Measurements from ENCODE around the gene PROM2.

Gene PROM2

GRCh38 chr2:95303191-95303919 lies 29.1 kb downstream of the PROM2 start:
- DNase-seq (ENCODE audit: extremely low read depth, low read depth) = no peak
- TF ChIP-seq, protein P1, sequence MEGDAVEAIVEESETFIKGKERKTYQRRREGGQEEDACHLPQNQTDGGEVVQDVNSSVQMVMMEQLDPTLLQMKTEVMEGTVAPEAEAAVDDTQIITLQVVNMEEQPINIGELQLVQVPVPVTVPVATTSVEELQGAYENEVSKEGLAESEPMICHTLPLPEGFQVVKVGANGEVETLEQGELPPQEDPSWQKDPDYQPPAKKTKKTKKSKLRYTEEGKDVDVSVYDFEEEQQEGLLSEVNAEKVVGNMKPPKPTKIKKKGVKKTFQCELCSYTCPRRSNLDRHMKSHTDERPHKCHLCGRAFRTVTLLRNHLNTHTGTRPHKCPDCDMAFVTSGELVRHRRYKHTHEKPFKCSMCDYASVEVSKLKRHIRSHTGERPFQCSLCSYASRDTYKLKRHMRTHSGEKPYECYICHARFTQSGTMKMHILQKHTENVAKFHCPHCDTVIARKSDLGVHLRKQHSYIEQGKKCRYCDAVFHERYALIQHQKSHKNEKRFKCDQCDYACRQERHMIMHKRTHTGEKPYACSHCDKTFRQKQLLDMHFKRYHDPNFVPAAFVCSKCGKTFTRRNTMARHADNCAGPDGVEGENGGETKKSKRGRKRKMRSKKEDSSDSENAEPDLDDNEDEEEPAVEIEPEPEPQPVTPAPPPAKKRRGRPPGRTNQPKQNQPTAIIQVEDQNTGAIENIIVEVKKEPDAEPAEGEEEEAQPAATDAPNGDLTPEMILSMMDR (IDR thresholded peaks at IDR 0.05; ENCODE audit: low read depth, low read length) = no peak

GRCh38 chr2:95305380-95306061 lies 31.3 kb downstream of the PROM2 start:
- DNase-seq (ENCODE audit: extremely low read depth, low read depth) = no peak
- TF ChIP-seq, protein P1 (IDR thresholded peaks at IDR 0.05; ENCODE audit: low read depth, low read length) = no peak

DNA sequence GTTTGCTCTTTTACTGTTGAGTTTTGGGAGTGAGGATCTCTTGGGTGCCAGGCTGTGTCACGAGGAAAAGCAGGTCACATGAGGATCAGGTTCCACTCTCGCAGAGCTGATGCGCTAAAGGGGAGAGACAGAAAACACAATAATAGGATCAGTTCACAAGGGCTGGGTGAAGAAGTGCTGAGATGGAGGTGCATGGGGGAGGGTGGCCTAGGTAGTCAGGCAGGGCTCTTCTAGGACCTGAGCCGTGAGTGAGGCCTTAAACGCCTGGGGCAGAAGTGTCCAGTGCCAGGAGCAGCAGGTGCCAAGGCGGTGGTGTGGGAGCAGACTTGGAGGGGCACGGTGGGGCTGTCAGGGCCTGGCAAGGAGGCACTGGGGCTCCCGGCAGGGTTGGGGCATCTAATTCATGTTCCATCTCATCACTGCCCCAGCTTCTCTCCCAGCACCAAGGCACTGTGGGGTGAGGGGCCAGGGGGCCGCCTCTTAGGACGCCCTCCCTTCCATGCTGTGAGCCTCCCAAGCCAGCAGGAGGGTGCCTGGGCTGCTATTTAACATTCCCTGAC lies 32.2 kb downstream of the PROM2 start:
- TF ChIP-seq, protein P1 (IDR thresholded peaks at IDR 0.05; ENCODE audit: low read depth, low read length) = no peak
- no peak for DNase-seq (ENCODE audit: extremely low read depth, low read depth)

DNA sequence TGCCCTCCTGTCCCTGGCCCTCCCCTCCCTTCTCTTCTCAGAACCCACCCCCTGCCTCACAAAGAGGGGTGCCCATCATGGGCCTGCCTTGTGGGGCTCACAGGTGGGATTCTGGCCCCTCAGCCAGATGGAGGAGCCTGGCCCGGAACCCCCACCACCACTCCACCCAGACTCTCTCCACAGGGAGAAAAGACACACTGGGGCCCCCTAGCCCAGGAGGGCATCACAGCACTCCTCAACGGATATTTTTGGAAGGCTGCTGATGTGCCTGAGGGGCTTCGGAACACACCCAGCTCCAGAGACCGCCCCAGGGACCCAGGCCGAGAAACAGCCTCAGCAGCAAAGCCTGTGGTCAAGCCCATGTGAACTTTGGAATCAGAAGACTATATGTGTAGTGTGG lies 32.8 kb downstream of the PROM2 start:
- DNase-seq (ENCODE audit: extremely low read depth, low read depth) = no peak
- TF ChIP-seq, protein P1 (IDR thresholded peaks at IDR 0.05; ENCODE audit: low read depth, low read length) = no peak

GRCh38 chr2:95307878-95308277 lies 33.6 kb downstream of the PROM2 start:
- TF ChIP-seq, protein P1 (IDR thresholded peaks at IDR 0.05; ENCODE audit: low read depth, low read length) = no peak
- DNase-seq (ENCODE audit: extremely low read depth, low read depth) = no peak

GRCh38 chr2:95308426-95308990 lies 34.3 kb downstream of the PROM2 start:
- TF ChIP-seq, protein P1 (IDR thresholded peaks at IDR 0.05; ENCODE audit: low read depth, low read length) = no peak
- DNase-seq (ENCODE audit: extremely low read depth, low read depth) = no peak

GRCh38 chr2:95309599-95309998 lies 35.4 kb downstream of the PROM2 start:
- TF ChIP-seq, protein P1 (IDR thresholded peaks at IDR 0.05; ENCODE audit: low read depth, low read length) = no peak
- DNase-seq (ENCODE audit: extremely low read depth, low read depth) = no peak
